Measurements from ENCODE around the gene OS9.
"Not testable (repeated sequence)": the region's sequence is repeated elsewhere in the genome, so short reads cannot be mapped to it uniquely, and the experiment has no call there.

The OS9 gene, protein sequence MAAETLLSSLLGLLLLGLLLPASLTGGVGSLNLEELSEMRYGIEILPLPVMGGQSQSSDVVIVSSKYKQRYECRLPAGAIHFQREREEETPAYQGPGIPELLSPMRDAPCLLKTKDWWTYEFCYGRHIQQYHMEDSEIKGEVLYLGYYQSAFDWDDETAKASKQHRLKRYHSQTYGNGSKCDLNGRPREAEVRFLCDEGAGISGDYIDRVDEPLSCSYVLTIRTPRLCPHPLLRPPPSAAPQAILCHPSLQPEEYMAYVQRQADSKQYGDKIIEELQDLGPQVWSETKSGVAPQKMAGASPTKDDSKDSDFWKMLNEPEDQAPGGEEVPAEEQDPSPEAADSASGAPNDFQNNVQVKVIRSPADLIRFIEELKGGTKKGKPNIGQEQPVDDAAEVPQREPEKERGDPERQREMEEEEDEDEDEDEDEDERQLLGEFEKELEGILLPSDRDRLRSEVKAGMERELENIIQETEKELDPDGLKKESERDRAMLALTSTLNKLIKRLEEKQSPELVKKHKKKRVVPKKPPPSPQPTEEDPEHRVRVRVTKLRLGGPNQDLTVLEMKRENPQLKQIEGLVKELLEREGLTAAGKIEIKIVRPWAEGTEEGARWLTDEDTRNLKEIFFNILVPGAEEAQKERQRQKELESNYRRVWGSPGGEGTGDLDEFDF

DNA sequence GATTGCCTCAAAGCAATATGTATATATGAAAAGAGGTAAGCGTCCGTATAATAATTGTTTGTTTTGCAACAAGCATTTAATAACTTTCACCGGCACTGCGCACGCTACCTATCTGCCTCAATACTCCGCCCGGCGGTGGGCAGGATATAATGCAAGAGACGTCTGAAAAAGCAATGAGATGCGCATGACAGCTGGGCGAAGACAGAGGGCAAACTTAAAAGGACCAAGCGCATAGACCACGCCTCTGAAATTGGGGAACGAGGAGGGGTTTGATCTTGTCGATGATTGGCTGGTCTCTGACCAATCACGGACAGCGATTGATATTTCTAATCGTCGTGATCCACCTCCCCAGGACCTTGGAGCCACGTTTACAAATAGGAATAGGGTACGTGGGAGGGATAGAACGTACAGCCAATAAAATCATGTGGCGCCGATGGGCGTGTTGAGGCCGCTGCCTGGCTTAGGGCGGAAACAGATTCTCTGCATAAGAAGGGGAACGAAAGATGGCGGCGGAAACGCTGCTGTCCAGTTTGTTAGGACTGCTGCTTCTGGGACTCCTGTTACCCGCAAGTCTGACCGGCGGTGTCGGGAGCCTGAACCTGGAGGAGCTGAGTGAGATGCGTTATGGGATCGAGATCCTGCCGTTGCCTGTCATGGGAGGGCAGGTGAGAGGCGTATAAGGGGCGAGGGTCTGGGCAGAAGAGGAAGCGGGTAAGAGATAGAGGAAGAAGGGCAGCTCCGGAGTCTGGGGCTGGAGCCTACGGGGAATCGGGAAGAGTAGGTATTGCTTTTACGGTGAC, at the start of gene OS9:
TSS of gene OS9 (plus strand) at position 474 of the 800 bp plus-strand sequence. CDS start at position 504, 30 bp downstream.
- DNase-seq: peak; percentile 100

DNA sequence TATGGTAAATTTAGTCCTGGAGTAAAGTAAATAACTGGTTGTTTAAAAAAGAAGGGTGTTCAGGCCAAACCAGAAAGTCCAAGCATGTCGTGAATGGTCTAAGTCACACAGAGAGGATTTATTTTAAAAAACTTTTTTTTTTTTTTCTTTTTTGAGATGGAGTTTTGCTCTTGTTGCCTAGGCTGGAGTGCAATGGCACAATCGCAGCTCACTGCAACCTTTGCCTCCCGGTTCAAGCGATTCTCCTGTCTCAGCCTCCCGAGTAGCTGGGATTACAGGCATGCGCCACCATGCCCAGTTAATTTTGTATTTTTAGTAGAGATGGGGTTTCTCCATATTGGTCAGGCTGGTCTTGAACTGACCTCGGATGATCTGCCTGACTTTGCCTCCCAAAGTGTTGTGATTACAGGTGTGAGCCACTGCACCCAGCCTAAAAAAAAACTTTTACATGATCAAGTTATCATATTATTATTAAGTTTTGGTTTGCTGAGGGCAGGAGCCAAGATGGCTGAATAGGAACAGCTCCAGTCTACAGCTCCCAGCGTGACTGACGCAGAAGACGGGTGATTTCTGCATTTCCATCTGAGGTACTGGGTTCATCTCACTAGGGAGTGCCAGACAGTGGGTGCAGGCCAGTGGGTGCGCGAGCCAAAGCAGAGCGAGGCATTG, 47.8 kb upstream of the OS9 start:
- peak; percentile 25 for DNase-seq

DNA sequence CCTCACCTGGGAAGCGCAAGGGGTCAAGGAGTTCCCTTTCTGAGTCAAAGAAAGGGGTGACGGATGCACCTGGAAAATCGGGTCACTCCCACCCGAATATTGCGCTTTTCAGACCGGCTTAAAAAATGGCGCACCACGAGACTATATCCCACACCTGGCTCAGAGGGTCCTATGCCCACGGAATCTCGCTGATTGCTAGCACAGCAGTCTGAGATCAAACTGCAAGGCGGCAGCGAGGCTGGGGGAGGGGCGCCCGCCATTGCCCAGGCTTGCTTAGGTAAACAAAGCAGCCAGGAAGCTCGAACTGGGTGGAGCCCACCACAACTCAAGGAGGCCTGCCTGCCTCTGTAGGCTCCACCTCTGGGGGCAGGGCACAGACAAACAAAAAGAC, 47.3 kb upstream of the OS9 start:
- not testable (repeated sequence) for DNase-seq

DNA sequence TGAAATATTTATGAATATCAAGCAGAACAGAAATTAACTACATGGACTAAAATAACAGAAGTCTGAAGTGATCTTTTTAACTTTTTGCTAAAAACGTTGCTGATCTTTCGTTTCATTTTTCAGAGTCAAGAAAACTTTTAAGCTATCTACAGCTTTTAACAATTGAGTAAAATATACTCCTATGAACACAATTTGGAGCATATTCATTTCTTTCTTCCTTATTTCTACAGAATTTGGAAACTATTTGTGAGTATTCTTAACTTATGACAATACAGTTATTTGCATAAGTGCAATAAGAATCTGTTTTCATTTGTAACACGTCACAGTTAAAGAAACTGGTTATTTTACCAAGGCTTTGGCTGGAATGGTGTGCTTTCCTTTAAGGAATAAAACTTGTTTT, 39.9 kb upstream of the OS9 start:
- DNase-seq: no peak

GRCh38 chr12:57655541-57656240, 38.2 kb upstream of the OS9 start:
- no peak for DNase-seq

GRCh38 chr12:57656408-57656807, 37.5 kb upstream of the OS9 start:
- DNase-seq: not testable (repeated sequence)

- no peak for DNase-seq
Measured at GRCh38 chr12:57657744-57658143, 36.2 kb upstream of the OS9 start.

- DNase-seq: no peak
Measured at GRCh38 chr12:57658890-57659289, 35.0 kb upstream of the OS9 start.

DNA sequence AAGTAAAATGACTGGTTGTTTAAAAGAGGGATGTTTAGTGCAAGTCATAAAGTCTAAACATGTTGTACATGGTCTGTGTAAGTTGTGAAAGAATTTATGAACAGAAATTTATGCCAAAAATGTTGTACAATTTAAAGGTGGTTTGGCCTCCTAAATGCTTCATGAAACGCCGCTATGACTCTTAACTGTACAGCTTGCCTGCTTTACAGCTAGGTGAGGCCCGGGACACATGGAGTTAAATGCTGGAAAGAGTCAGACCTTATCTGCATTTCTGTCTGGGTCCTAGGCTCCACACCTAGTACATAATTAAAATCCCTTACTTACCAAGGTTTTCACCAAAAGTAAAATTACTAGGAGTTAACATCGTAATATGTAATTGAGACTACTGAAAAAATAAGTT, 32.6 kb upstream of the OS9 start:
- DNase-seq: no peak

DNA sequence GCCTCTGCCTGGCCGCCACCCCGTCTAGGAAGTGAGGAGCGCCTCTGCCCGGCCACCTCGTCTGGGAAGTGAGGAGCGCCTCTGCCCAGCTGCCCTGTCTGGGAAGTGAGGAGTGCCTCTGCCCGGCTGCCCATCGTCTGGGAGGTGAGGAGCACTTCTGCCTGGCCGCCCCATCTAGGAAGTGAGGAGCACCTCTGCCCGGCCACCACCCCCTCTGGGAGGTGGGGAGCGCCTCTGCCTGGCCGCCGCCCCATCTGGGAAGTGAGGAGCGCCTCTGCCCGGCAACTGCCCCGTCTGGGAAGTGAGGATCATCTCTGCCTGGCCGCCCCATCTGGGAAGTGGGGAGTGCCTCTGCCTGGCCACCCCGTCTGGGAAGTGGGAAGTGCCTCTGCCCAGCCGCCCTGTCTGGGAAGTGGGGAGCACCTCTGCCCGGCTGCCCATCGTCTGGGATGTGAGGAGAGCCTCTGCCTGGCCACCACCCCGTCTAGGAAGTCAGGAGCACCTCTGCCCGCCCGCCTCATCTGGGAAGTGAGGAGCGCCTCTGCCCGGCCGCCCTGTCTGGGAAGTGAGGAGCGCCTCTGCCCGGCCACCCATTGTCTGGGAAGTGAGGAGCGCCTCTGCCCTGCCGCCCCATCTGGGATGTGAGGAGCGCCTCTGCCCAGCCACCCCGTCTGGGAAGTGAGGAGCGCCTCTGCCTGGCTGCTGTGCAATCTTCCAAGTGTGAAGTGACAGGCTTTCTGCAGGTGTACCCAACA, 28.7 kb upstream of the OS9 start:
- not testable (repeated sequence) for DNase-seq

- DNase-seq: no peak
Measured at GRCh38 chr12:57666897-57667296, 27.0 kb upstream of the OS9 start.

DNA sequence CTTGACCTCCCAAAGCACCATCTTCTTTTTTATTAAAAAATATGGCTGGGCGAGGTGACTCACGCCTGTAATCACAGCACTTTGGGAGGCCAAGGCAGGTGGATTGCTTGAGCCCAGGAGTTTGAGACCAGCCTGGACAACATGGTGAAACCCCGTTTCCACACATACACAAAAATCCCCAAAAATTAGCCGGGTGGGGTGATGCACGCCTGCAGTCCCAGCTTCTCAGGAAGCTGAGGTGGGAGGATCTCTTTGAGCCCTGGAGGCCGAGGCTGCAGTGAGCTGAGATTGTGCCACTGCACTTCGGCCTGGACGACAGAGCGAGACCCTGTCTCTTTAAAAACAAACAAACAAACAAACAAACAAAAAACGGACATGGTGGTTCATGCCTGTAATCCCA, 24.2 kb upstream of the OS9 start:
- DNase-seq: not testable (repeated sequence)

DNA sequence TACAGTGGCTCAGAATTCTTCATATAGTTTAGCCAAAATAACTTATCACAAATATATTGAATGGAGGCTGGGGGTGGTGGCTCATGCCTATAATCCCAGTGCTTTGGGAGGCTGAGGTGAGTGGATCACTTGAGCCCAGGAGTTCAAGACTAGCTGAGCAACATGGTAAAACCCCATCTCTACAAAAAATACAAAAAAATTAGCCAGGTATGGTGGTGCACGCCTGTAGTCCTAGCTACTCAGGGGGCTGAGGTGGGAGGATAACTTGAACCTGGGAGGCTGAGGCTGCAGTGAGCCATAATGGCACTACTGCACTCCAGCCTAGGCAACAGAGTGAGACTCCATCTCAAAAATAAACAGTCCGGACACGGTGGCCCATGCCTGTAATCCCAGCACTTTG, 22.1 kb upstream of the OS9 start:
- DNase-seq: not testable (repeated sequence)

DNA sequence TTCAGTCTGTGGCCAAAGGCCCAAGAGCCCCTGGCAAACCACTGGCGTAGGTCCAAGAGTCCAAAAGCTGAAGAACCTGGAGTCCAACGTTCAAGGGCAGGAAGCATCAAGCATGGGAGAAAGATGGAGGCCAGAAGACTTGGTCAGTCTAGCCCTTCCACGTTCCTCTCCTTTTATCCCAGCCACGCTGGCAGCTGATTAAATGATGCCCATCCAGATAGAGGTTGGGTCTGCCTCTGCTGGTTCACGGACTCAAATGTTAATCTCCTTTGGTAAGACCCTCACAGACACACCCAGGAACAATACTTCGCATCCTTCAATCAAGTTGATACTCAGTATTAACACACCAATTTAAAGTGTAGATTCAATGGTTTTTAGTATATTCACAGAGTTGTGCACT, 21.1 kb upstream of the OS9 start:
- DNase-seq: no peak

- DNase-seq: no peak
Measured at GRCh38 chr12:57674691-57675090, 19.2 kb upstream of the OS9 start.

DNA sequence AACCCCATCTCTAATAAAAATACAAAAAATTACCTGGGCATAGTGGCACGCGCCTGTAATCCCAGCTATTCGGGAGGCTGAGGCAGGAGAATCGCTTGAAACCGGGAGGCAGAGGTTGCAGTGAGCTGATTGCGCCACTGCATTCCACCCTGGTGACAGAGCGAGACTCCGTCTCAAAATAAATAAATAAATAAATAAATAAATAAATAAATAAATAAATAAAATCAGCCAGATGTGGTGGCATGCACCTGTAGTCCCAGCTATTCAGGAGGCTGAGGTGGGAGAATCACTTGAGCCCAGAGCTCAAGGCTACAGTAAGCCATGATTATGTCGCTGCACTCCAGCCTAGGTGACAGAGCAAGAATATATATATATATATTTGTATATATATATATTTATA, 16.0 kb upstream of the OS9 start:
- not testable (repeated sequence) for DNase-seq

GRCh38 chr12:57679697-57680096, 14.2 kb upstream of the OS9 start:
- DNase-seq: no peak

GRCh38 chr12:57687862-57688261, 6.1 kb upstream of the OS9 start:
- no peak for DNase-seq

DNA sequence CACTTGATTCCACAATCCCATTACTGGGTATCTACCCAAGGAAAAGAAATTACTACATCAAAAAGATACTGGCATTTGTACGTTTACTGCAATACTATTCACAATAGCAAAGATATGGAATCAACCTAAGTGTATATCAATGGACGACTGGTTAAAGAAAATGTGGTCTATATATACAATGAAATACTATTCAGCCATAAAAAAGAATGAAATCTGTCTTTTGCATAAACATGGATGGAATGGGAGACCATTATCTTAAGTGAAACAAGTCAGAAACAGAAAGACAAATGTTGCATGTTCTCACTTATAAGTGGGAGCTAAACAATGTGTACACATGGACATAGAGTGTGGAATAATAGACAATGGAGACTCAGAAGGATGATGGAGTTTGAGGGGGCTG, 5.0 kb upstream of the OS9 start:
- DNase-seq: no peak

DNA sequence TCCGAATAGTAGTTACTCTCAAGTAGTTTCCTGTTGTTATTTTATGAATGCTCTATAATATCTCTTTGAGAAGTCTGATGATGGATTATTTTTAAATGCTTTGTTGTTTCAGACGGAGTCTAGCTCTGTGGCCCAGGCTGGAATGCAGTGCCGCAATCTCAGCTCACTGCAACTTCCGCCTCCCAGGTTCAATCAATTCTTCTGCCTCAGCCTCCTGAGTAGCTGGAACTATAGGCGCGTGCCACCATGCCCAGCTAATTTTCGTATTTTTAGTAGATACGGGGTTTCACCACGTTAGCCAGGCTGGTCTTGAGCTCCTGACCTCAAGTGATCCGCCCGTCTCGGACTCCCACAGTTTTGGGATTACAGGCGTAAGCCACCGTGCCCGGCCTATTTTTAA, 1.4 kb upstream of the OS9 start:
- no peak for DNase-seq

DNA sequence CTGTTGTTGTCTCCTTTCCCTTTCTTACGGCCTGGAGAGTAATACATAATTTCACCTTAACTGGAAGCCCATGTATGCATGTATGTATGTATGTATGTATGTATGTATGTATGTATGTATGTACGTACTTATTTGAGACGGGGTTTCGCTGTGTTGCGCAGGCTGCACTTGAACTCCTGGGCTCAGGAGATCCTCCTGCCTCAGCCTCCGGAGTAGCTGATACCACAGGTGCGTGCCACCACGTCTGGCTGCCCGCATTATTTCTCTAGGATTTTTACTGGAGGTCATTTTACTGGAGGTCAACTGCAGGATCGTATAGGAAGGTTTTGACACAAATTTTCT, 644 bp upstream of the OS9 start:
- DNase-seq: no peak

All from EL (cell line).